Keratinocyte (primary cell): ENCODE measurements around the gene HOXD8. TPM values are rescaled to one million over a fixed set of nuclear protein-coding genes. Genes with fewer than 3 reads are reported as not detected.

Experiments used
- DNase-seq: peaks from one replicate; pipeline ENCODE4 v3.0.0-alpha.2; 2011; ENCODE audit warnings: low read depth, missing footprints, low spot score
- FAIRE-seq: peaks from 2 replicates; lab custom pipeline; 2011; peaks lifted over from hg19 to GRCh38; lab: Jason Lieb, UNC
- H2AFZ ChIP-seq: 2 replicates; pipeline ENCODE4 v1.6.0; 2012; ENCODE audit warnings: low read length, control low read depth, inconsistent platforms; ENCODE audit not compliant: control insufficient read depth
- H3K27ac ChIP-seq: 2 replicates; pipeline ENCODE4 v1.5.1; 2011; ENCODE audit warnings: low read length; ENCODE audit not compliant: control insufficient read depth, insufficient read depth
- H3K27me3 ChIP-seq: 3 replicates; pipeline ENCODE4 v1.6.0; 2011; ENCODE audit warnings: low read length; ENCODE audit not compliant: control insufficient read depth, insufficient read depth; ENCODE audit errors: extremely low read depth
- H3K36me3 ChIP-seq, 2 experiments: 2 replicates in 1 of 2; 3 replicates in 1 of 2; pipeline ENCODE4 v1.5.1; 2011; ENCODE audit warnings: low read length in 2 of 2, mild to moderate bottlenecking in 1 of 2; ENCODE audit not compliant: control insufficient read depth in 2 of 2, insufficient read depth in 2 of 2; ENCODE audit errors: extremely low read depth in 1 of 2
- H3K4me1 ChIP-seq: 3 replicates; pipeline ENCODE4 v1.5.1; 2011; ENCODE audit warnings: low read length; ENCODE audit not compliant: control insufficient read depth, insufficient read depth; ENCODE audit errors: extremely low read depth
- H3K4me2 ChIP-seq: 3 replicates; pipeline ENCODE4 v1.6.0; 2011; ENCODE audit warnings: low read depth, low read length; ENCODE audit not compliant: control insufficient read depth, insufficient read depth; ENCODE audit errors: extremely low read depth
- H3K4me3 ChIP-seq, 3 experiments: fragments of 200-600 bp in 1 of 3; sonication (generic) in 1 of 3; 2 replicates in 2 of 3; 3 replicates in 1 of 3; pipeline ENCODE4 v1.5.1; 2011 to 2016; ENCODE audit warnings: low read length in 3 of 3, mild to moderate bottlenecking in 3 of 3, control low read depth in 2 of 3, inconsistent platforms in 1 of 3, low read depth in 1 of 3, mixed read lengths in 1 of 3, mixed run types in 1 of 3, moderate library complexity in 1 of 3; ENCODE audit not compliant: control insufficient read depth in 2 of 3, insufficient read depth in 2 of 3; ENCODE audit errors: extremely low read depth in 1 of 3
- H3K79me2 ChIP-seq: 2 replicates; pipeline ENCODE4 v1.6.0; 2012; ENCODE audit warnings: low read length; ENCODE audit not compliant: control insufficient read depth, insufficient read depth
- H3K9ac ChIP-seq: 3 replicates; pipeline ENCODE4 v1.6.0; 2011; ENCODE audit warnings: low read length; ENCODE audit not compliant: control insufficient read depth, insufficient read depth; ENCODE audit errors: extremely low read depth
- H3K9me1 ChIP-seq: 3 replicates; pipeline ENCODE4 v1.6.0; 2011; ENCODE audit warnings: low read length; ENCODE audit not compliant: control insufficient read depth, insufficient read depth; ENCODE audit errors: extremely low read depth
- H3K9me3 ChIP-seq: 2 replicates; pipeline ENCODE4 v1.5.1; 2012; ENCODE audit warnings: low read depth, low read length; ENCODE audit not compliant: control insufficient read depth
- H4K20me1 ChIP-seq: 3 replicates; pipeline ENCODE4 v1.6.0; 2011; ENCODE audit warnings: low read length; ENCODE audit not compliant: control insufficient read depth, insufficient read depth; ENCODE audit errors: extremely low read depth
- CTCF ChIP-seq, 3 experiments: IDR thresholded peaks in 1 of 3; conservative IDR thresholded peaks in 1 of 3; optimal IDR thresholded peaks in 1 of 3; 2 replicates in 2 of 3; 3 replicates in 1 of 3; pipeline versions ENCODE3 to v1.5.1; 2011; ENCODE audit warnings: low read length in 3 of 3, mild to moderate bottlenecking in 3 of 3, moderate library complexity in 2 of 3, control low read depth in 1 of 3, inconsistent platforms in 1 of 3; ENCODE audit not compliant: insufficient read depth in 2 of 3; ENCODE audit errors: extremely low read depth in 1 of 3
- EZH2 ChIP-seq: IDR thresholded peaks from one replicate; pipeline ENCODE4 v1.6.1; 2012; ENCODE audit warnings: inconsistent platforms, mild to moderate bottlenecking, low read length, moderate library complexity
- dilution Hi-C: fragments of 300-500 bp; cut with MboI; formaldehyde crosslinking; loops from one replicate; pipeline ENCODE4 v1.7.0; 2020; ENCODE audit warnings: low sequenced_read_pairs; ENCODE audit not compliant: extremely low pct_ligation_motif_present
- polyA plus RNA-seq, 5 experiments: library from polyadenylated mRNA; depleted of rRNA in 3 of 5; stranded (reverse) in 3 of 5; stranded (forward) in 1 of 5; unstranded in 1 of 5; fragments of >200 nt; gene quantifications; 1 replicate in 1 of 5; 2 replicates in 3 of 5; 3 replicates in 1 of 5; pipeline versions ENCODE4 v1.2.1 to v1.2.3, GENCODE V29; 2011 to 2012; ENCODE audit warnings: missing spikeins in 2 of 5, low read depth in 1 of 5, low replicate concordance in 1 of 5

Gene HOXD8
- polyA plus RNA-seq, 1 donor (not counting 4 experiments of a cell fraction or from before 2014, with no cell fraction given) = not detected

GRCh38 chr2:176136374-176137251, 7.1 kb downstream of the HOXD8 start:
- dilution Hi-C loops = no loop called here
- Histone ChIP-seq H4K20me1 (no peaks in the 10 kb centered on the region), H3K27ac (no peak overlapping the region), H3K4me2 (peak overlapping the region; percentile 34), H2AFZ (no peak overlapping the region), H3K36me3 (no peaks in the 10 kb centered on the region), H3K4me3 (peak overlapping the region in 1 of 3 experiments; percentile 26), H3K9me3 (peaks cover 8% of the 10 kb centered on the region), H3K9ac (no peak overlapping the region), H3K4me1 (no peaks in the 10 kb centered on the region), H3K27me3 (peaks cover 92% of the 10 kb centered on the region), H3K79me2 (no peaks in the 10 kb centered on the region), H3K9me1 (no peaks in the 10 kb centered on the region)
- no peak for FAIRE-seq
- TF ChIP-seq EZH2 (no peak), CTCF (optimal IDR thresholded peaks at IDR 0.05 in 1 of 3, IDR thresholded peaks at IDR 0.05 in 1 of 3, conservative IDR thresholded peaks at IDR 0.05 in 1 of 3; ENCODE audit: extremely low read depth in 1 of 3, insufficient read depth in 2 of 3, low read length in 3 of 3) (no peak)
- no peak for DNase-seq

GRCh38 chr2:176137252-176137580, 7.7 kb downstream of the HOXD8 start:
- no peak overlapping the region for H3K27ac ChIP-seq
- no peak for FAIRE-seq
- DNase-seq = no peak
- H2AFZ ChIP-seq = no peak overlapping the region
- dilution Hi-C loops = no loop called here
- H3K9ac ChIP-seq = no peak overlapping the region
- no peaks in the 10 kb centered on the region for H3K4me1 ChIP-seq
- no peak overlapping the region for H3K4me3 ChIP-seq
- H3K36me3 ChIP-seq = no peaks in the 10 kb centered on the region
- H4K20me1 ChIP-seq = no peaks in the 10 kb centered on the region
- no peaks in the 10 kb centered on the region for H3K9me1 ChIP-seq
- peaks cover 91% of the 10 kb centered on the region for H3K27me3 ChIP-seq
- no peaks in the 10 kb centered on the region for H3K79me2 ChIP-seq
- peaks cover 8% of the 10 kb centered on the region for H3K9me3 ChIP-seq
- TF ChIP-seq EZH2 (peak; percentile 73), CTCF (optimal IDR thresholded peaks at IDR 0.05 in 1 of 3, IDR thresholded peaks at IDR 0.05 in 1 of 3, conservative IDR thresholded peaks at IDR 0.05 in 1 of 3; ENCODE audit: extremely low read depth in 1 of 3, insufficient read depth in 2 of 3, low read length in 3 of 3) (no peak)
- H3K4me2 ChIP-seq = no peak overlapping the region
